ENCODE measurements around the gene ZNF444. TPM values are rescaled to one million over a fixed set of nuclear protein-coding genes. Genes with fewer than 3 reads are reported as not detected.

The ZNF444 gene
- total RNA-seq, 1 experiment from 2014 or later: 31.7 TPM

DNA sequence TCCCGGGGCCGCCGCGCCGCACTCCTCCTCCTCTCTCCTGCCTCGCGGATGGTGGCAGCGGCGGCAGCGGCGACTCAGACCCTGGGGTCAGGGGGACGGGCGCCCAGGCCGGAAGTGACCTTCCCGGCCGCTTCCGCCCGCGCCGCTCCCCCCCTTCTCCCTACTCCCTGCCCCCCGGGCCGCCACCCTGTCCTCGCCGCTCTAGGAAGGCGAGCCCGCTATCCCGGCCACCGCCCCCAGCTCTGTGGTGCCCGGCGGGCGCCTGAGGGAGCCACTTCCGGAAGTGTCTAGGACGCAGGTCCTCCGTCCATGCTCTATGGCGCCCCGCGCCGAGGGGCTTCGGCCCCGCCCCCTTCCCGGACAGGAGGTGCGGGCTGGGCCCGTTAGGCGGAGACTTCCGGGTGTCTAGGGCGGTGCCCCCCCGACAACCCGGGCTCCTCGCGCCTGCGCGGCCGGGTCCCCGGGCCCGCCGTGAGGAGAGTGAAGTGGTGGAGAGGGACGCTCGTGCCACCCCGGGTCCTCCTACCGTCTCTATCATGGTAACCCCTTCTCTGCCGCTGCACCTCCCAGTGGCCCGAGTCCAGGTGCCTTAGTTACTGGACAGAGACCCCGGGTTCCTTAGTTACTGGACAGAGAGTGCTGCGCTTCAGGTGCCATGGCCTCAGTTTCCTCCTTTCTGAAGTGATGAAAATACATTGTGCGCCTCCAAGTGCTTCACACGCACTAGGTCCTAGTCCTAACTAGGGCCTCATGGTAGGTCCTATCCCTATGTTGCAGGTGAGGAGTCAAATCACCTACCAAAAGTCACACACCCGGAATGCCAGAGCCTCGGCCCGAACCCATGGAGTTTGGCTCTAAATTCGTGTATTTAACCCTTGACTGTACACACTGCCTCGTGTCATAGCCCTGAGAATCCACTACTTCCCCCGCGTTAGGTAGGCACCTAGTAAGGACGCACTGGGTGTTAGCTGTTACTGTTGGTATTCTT is 19.6 kb upstream of the ZNF444 start, which contains the start of gene ZNF787:
ZNF787 (minus strand) TSS at position 116 of the 988 bp plus-strand sequence. CDS start 18,078 bp downstream, outside the sequence.
- Histone ChIP-seq H3K9me2 (ENCODE audit: insufficient read depth) (no peaks in the 10 kb centered on the region), H3K4me1 (ENCODE audit: control insufficient read depth in 1 of 2, insufficient read depth in 2 of 2, low read length in 2 of 2) (peaks cover 9 to 22% of the 10 kb centered on the region in 2 experiments), H3K27ac (ENCODE audit: low read depth, low read length) (peak within 1 kb of the TSS; percentile 96), H3K36me3 (ENCODE audit: control insufficient read depth in 1 of 2, insufficient read depth in 2 of 2, low read length in 2 of 2) (0 out of 4 replicates have a peak, but pooled peaks cover 0 to 3% of the 10 kb centered on the region in 2 experiments), H3K4me3 (replicated peaks in 1 of 2; ENCODE audit: low read depth in 1 of 2, low read length in 2 of 2) (peak within 1 kb of the TSS; percentile 80 to 91), H2AFZ (ENCODE audit: low read depth, low read length, poor library complexity, severe bottlenecking) (peak within 1 kb of the TSS; percentile 44), H3K79me2 (ENCODE audit: insufficient read depth, low read length) (peaks cover 41% of the 10 kb centered on the region), H3K27me3 (ENCODE audit: insufficient read depth, low read length) (no peaks in the 10 kb centered on the region), H3K9ac (ENCODE audit: low read length) (peak within 1 kb of the TSS; percentile 97), H3K4me2 (ENCODE audit: low read length) (peak within 1 kb of the TSS; percentile 90), H3K9me3 (ENCODE audit: control insufficient read depth in 1 of 2, insufficient read depth in 1 of 2, low read depth in 1 of 2, low read length in 2 of 2) (no peaks in the 10 kb centered on the region), H4K20me1 (ENCODE audit: insufficient read depth) (no peaks in the 10 kb centered on the region)
- POLR2A ChIA-PET: interaction anchor here (1.5 kb wide), 1 partner anchor 19 kb away, joined by 6 read pairs; the partner anchor contains the start of gene ZNF444
- intact Hi-C loops (cut with micrococcal nuclease): loop anchor here (1.0 to 2.0 kb wide), 2 partner anchors 19 to 193 kb away; partner anchors contain the start of gene ZSCAN5A
- peak; percentile 96 for DNase-seq (ENCODE audit: low read depth, low spot score)
- RAD21 ChIA-PET (ENCODE audit: low non-redundant PET in 1 of 2, low total read pairs in 2 of 2, uncharacterized antibody in 2 of 2, unreplicated experiment in 2 of 2): interaction anchor here in 1 of 2 experiments (0.7 kb wide), 1 partner anchor 17 kb away, joined by 6 read pairs; no protein-coding TSS in a partner anchor
- TSS peak; percentile 92 for BruUV-seq (replicated peaks)
- CTCF ChIA-PET: interaction anchor here (1.0 kb wide), 1 partner anchor 188 kb away, joined by 3 read pairs; no protein-coding TSS in a partner anchor
- no peak; the same call in none of the 2 replicates for TF ChIP-seq SP1 (IDR thresholded peaks at IDR 0.05; ENCODE audit: low read depth)
- TF ChIP-seq SRF (IDR thresholded peaks at IDR 0.05; ENCODE audit: low read depth): no peak
- TF ChIP-seq TCF7L2 (IDR thresholded peaks at IDR 0.05; ENCODE audit: borderline replicate concordance, extremely low read depth, insufficient read depth, insufficient read length): peak; percentile 11
- TF ChIP-seq, protein P1, sequence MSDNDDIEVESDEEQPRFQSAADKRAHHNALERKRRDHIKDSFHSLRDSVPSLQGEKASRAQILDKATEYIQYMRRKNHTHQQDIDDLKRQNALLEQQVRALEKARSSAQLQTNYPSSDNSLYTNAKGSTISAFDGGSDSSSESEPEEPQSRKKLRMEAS (IDR thresholded peaks at IDR 0.05): peak; percentile 57
- TF ChIP-seq ZFX (IDR thresholded peaks at IDR 0.05): peak; percentile 36; the same call in 1 of the 2 replicates
- peak; percentile 96 for TF ChIP-seq ELF1 (IDR thresholded peaks at IDR 0.05; ENCODE audit: borderline replicate concordance, low read depth)
- ATAC-seq: peak; percentile 82
